Lower leg skin (tissue), 3 donors: ENCODE results near the gene SNRPE.
A peak's percentile ranks its signal among the peaks of the same experiment; 100 is the strongest.

Experiments used
- CTCF ChIP-seq, 3 donors: fragments of 450-650 bp; IDR thresholded peaks; one replicate each; pipeline ENCODE4 v1.5.1; 2016; ENCODE audit warnings: antibody characterized with exemption in 3 of 3, mild to moderate bottlenecking in 3 of 3, moderate library complexity in 2 of 3
- POLR2A ChIP-seq, 2 donors: fragments of 450-650 bp; IDR thresholded peaks; one replicate each; pipeline ENCODE4 v1.6.1; 2016 to 2017; ENCODE audit warnings: antibody characterized with exemption in 2 of 2, mild to moderate bottlenecking in 1 of 2, moderate library complexity in 1 of 2

GRCh38 chr1:203861379-203862184 is at the start of gene SNRPE:
- TF ChIP-seq CTCF (IDR thresholded peaks at IDR 0.05) (peak in 1 of 3 donors; percentile 93), POLR2A (IDR thresholded peaks at IDR 0.05) (peak in 1 of 2 donors; percentile 38)
